A673 (cell line): ENCODE results near the gene KMO. TPM values are rescaled to one million over a fixed set of nuclear protein-coding genes. Genes with fewer than 3 reads are reported as not detected.

Source experiments
- BruUV-seq: library from RNA; stranded (reverse); fragments of 400-500 nt; replicated peaks from 2 replicates; lab custom pipeline; 2021; lab: Mats Ljungman, UMichigan
- CTCF ChIA-PET: fragments of 300-600 bp; sonication (Branson Sonifier 250); formaldehyde crosslinking; loops from one replicate; lab custom pipeline; 2022; ENCODE audit warnings: antibody characterized with exemption; lab: Charles Lee
- POLR2A ChIA-PET: fragments of 300-600 bp; sonication (Branson Sonifier 250); formaldehyde crosslinking; loops from one replicate; lab custom pipeline; 2022; ENCODE audit warnings: antibody characterized with exemption; ENCODE audit not compliant: low non-redundant PET; lab: Charles Lee
- DNase-seq: peaks from one replicate; pipeline ENCODE4 v3.0.0-alpha.2; 2015; ENCODE audit warnings: low spot score
- H3K27ac ChIP-seq: fragments of 200-600 bp; sonication (generic); 2 replicates; pipeline ENCODE4 v1.5.1; 2016; ENCODE audit warnings: mixed run types, low read depth, mild to moderate bottlenecking, mixed read lengths, antibody characterized with exemption, low read length; ENCODE audit not compliant: poor library complexity, severe bottlenecking
- H3K27me3 ChIP-seq: fragments of 200-600 bp; sonication (generic); replicated peaks from 2 replicates; pipeline ENCODE4 v1.6.1; 2017; ENCODE audit warnings: mixed run types, low read depth, mild to moderate bottlenecking, mixed read lengths, antibody characterized with exemption, low read length; ENCODE audit not compliant: insufficient read depth, poor library complexity
- H3K36me3 ChIP-seq: fragments of 200-600 bp; sonication (generic); 2 replicates; pipeline ENCODE4 v1.6.1; 2016; ENCODE audit warnings: mixed run types, mild to moderate bottlenecking, mixed read lengths, antibody characterized with exemption, low read length; ENCODE audit not compliant: insufficient read depth, poor library complexity, severe bottlenecking
- H3K4me1 ChIP-seq: fragments of 200-600 bp; sonication (generic); 2 replicates; pipeline ENCODE4 v1.6.1; 2017; ENCODE audit warnings: mixed run types, mild to moderate bottlenecking, mixed read lengths, antibody characterized with exemption, low read length; ENCODE audit not compliant: insufficient read depth, poor library complexity, severe bottlenecking
- H3K4me3 ChIP-seq: fragments of 200-600 bp; sonication (generic); 2 replicates; pipeline ENCODE4 v1.5.1; 2016; ENCODE audit warnings: low read depth, mixed run types, mild to moderate bottlenecking, mixed read lengths, low read length; ENCODE audit not compliant: poor library complexity, severe bottlenecking
- H3K9me3 ChIP-seq: fragments of 200-600 bp; sonication (generic); 2 replicates; pipeline ENCODE4 v1.6.1; 2016; ENCODE audit warnings: mixed run types, low read depth, mild to moderate bottlenecking, mixed read lengths, antibody characterized with exemption, low read length; ENCODE audit not compliant: poor library complexity, severe bottlenecking
- EZH2 ChIP-seq: fragments of 200-600 bp; sonication (generic); IDR thresholded peaks from 2 replicates; pipeline ENCODE4 v1.6.1; 2017; ENCODE audit warnings: borderline replicate concordance, low read depth, mild to moderate bottlenecking, mixed read lengths, antibody characterized with exemption, low read length; ENCODE audit not compliant: poor library complexity, severe bottlenecking
- intact Hi-C: fragments of 100-400 bp; cut with micrococcal nuclease; formaldehyde crosslinking; loops from one replicate; pipeline ENCODE4 v1.10.0; 2022; ENCODE audit not compliant: unreplicated experiment
- total RNA-seq: library from RNA; stranded (reverse); gene quantifications from 2 replicates; pipeline ENCODE4 v1.2.3, GENCODE V29; 2021
- TF ChIP-seq, protein P1 (sequence below): fragments of 300-800, 200-600 bp; sonication (generic); conservative IDR thresholded peaks from 2 replicates; pipeline ENCODE4 v1.5.1; 2017; ENCODE audit warnings: low read depth, mild to moderate bottlenecking, antibody characterized with exemption, low read length, moderate library complexity, mixed read lengths

KMO gene
- total RNA-seq, 1 experiment from 2014 or later: 11.8 TPM

DNA sequence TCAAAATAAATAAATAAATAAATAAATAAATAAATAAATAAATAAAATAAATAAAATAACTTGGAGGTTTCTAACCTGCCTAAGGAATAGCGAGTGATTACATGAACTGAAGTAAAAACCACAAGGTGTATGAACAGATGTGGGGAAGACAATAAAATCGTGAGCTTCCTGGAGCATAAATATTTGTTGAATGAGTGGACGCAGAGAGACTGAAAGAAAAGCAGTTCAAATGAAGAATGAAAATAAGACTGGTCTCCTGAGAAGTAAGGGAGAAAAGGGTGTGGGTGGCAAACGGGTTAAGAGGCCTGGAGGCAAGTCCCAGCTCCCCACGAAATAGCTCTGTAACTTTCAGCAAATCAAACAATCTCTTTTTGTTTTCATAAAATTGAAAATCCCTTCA, 74.4 kb downstream of the KMO start:
- no peaks in the 10 kb centered on the region for H3K9me3 ChIP-seq
- BruUV-seq: no TSS peak
- no peak overlapping the region for H3K27ac ChIP-seq
- ChIA-PET CTCF (no interaction called here), POLR2A (no interaction called here)
- DNase-seq: no peak
- intact Hi-C loops: loop anchor here (5.0 kb wide), 1 partner anchor 74 kb away; the partner anchor contains the start of gene KMO
- H3K4me1 ChIP-seq: no peaks in the 10 kb centered on the region
- no peaks in the 10 kb centered on the region for H3K27me3 ChIP-seq
- H3K36me3 ChIP-seq: no peaks in the 10 kb centered on the region
- no peak overlapping the region for H3K4me3 ChIP-seq
- TF ChIP-seq, protein P1, sequence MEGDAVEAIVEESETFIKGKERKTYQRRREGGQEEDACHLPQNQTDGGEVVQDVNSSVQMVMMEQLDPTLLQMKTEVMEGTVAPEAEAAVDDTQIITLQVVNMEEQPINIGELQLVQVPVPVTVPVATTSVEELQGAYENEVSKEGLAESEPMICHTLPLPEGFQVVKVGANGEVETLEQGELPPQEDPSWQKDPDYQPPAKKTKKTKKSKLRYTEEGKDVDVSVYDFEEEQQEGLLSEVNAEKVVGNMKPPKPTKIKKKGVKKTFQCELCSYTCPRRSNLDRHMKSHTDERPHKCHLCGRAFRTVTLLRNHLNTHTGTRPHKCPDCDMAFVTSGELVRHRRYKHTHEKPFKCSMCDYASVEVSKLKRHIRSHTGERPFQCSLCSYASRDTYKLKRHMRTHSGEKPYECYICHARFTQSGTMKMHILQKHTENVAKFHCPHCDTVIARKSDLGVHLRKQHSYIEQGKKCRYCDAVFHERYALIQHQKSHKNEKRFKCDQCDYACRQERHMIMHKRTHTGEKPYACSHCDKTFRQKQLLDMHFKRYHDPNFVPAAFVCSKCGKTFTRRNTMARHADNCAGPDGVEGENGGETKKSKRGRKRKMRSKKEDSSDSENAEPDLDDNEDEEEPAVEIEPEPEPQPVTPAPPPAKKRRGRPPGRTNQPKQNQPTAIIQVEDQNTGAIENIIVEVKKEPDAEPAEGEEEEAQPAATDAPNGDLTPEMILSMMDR: no peak
- TF ChIP-seq EZH2: no peak

DNA sequence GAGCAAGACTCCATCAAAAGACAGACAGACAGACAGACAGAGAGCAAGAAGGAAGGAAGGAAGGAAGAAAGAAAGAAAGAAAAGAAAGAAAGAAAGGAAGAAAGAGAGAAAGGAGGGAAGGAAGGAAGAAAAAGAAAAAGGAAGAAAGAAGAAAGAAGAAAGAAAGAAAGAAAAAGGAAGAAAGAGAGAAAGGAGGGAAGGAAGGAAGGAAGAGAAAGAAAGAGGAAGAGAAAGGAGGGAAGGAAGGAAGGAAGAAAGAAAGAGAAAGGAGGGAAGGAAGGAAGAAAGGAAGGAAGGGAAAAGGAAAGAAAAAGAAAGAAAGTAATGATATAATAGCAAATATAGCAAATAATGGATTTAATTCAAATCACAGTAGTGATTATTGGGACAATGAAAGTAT, 75.3 kb downstream of the KMO start:
- H3K4me1 ChIP-seq: no peaks in the 10 kb centered on the region
- CTCF ChIA-PET: no interaction called here

DNA sequence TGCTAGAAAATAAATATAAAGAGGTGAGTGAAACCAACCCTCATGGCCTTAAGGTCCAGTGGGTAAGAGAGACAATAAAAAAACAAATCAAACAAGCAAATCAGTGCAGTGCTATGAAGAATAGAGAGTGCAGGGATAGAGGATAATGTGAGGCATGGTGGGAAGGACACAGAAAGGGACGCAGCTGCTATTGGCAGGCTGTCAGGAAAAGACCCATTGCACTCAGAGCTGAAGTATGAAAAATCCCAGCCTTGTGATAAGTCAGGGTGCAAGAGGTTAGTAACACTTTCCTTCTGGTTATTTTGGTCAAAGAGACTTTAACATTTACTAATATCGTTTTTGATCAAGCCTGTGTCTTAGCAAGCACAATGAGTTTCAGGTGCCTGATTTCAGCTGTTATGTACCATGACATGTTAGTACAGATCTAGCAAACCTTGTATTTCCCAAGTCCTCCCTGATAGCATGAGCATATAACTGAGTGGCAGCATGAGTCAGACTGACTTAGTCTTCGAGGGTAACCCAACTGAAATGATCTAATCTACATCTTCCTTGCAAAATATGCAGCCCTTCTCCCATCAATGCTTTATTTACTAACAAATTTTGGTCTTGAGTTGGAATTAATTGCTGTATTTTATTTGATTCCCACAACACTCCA, 76.3 kb downstream of the KMO start:
- no peaks in the 10 kb centered on the region for H3K27me3 ChIP-seq
- DNase-seq: no peak
- TF ChIP-seq EZH2: no peak
- TF ChIP-seq, protein P1: no peak
- ChIA-PET CTCF (no interaction called here), POLR2A (no interaction called here)
- intact Hi-C loops: loop anchor here (5.0 kb wide), 1 partner anchor 76 kb away; the partner anchor contains the start of gene KMO
- no peaks in the 10 kb centered on the region for H3K9me3 ChIP-seq
- no TSS peak for BruUV-seq
- H3K4me1 ChIP-seq: no peaks in the 10 kb centered on the region
- no peaks in the 10 kb centered on the region for H3K36me3 ChIP-seq
- H3K4me3 ChIP-seq: no peak overlapping the region
- no peak overlapping the region for H3K27ac ChIP-seq

More for the DNA sequence above, 75.3 kb downstream of the KMO start:
- Histone ChIP-seq H3K9me3 (no peaks in the 10 kb centered on the region), H3K27ac (no peak overlapping the region), H3K4me3 (no peak overlapping the region), H3K27me3 (no peaks in the 10 kb centered on the region), H3K36me3 (no peaks in the 10 kb centered on the region)
- TF ChIP-seq EZH2: no peak
- TF ChIP-seq, protein P1: no peak
- POLR2A ChIA-PET: no interaction called here
- BruUV-seq: no TSS peak
- DNase-seq: no peak
- intact Hi-C loops: loop anchor here (5.0 kb wide), 1 partner anchor 75 kb away; the partner anchor contains the start of gene KMO
